Ammon's horn (tissue), 1 donor: ENCODE measurements around the gene S100A12.

Experiments used
- DNase-seq: peaks from one replicate; pipeline ENCODE4 v3.0.0-alpha.2; 2016; ENCODE audit warnings: low spot score

S100A12 gene

GRCh38 chr1:153324912-153325311 is 50.5 kb downstream of the S100A12 start:
- peak; percentile 17 for DNase-seq
